Ishikawa (cell line): ENCODE measurements around the gene RAC2.

Source experiments
- CEBPB ChIP-seq: IDR thresholded peaks from 2 replicates; pipeline ENCODE4 v1.6.1; 2012
- EP300 ChIP-seq: IDR thresholded peaks from 2 replicates; pipeline ENCODE4 v1.6.1; 2012; ENCODE audit warnings: borderline replicate concordance
- FOXM1 ChIP-seq: IDR thresholded peaks from 2 replicates; pipeline ENCODE4 v1.6.1; 2012; ENCODE audit warnings: low read depth, borderline replicate concordance
- NFIC ChIP-seq: IDR thresholded peaks from 2 replicates; pipeline ENCODE4 v1.6.1; 2012
- RAD21 ChIP-seq: IDR thresholded peaks from 2 replicates; pipeline ENCODE4 v1.6.1; 2012; ENCODE audit warnings: low read depth
- REST ChIP-seq: IDR thresholded peaks from 2 replicates; pipeline ENCODE4 v1.6.1; 2012; ENCODE audit warnings: low read depth, mild to moderate bottlenecking
- YY1 ChIP-seq: IDR thresholded peaks from 2 replicates; pipeline ENCODE4 v1.6.1; 2012; ENCODE audit warnings: low read depth

DNA sequence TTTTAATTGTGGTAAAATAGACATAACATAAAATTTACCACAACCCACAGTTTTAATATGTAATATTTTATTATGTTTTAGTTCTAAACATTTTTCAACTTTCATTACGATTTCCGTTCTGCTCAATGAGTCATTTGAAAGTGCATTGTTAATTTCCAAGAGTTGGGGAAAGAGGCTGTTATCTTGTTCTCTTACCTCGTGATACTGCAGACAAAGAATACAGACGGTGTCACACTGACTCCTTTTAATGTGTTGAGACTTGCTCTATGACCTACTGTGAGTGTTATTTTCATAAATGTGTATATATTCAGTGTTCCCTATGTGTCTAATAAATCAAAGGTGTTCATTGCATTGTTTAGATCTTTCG, 10.8 kb upstream of the RAC2 start:
- TF ChIP-seq EP300 (no peak), NFIC (no peak), RAD21 (no peak), CEBPB (no peak), FOXM1 (no peak), REST (no peak), YY1 (no peak)
